Esophagus (tissue), 2 donors: ENCODE results near the gene CA5A. TPM values are rescaled to one million over a fixed set of nuclear protein-coding genes. Genes with fewer than 3 reads are reported as not detected.

ENCODE experiments used
- H3K27ac ChIP-seq, 2 donors: one replicate each; pipeline ENCODE4 v1.5.1; 2013; ENCODE audit warnings: low read depth in 2 of 2, mild to moderate bottlenecking in 2 of 2, inconsistent platforms in 1 of 2, low read length in 1 of 2, moderate library complexity in 1 of 2
- H3K27me3 ChIP-seq, 2 donors: one replicate each; pipeline ENCODE4 v1.6.1; 2013; ENCODE audit warnings: low read length in 2 of 2, control low read depth in 1 of 2, mild to moderate bottlenecking in 1 of 2; ENCODE audit not compliant: insufficient read depth in 2 of 2, control insufficient read depth in 1 of 2
- H3K36me3 ChIP-seq, 2 donors: one replicate each; pipeline ENCODE4 v1.6.1; 2013; ENCODE audit warnings: low read length in 1 of 2; ENCODE audit not compliant: control insufficient read depth in 2 of 2, insufficient read depth in 2 of 2
- H3K4me1 ChIP-seq, 2 donors: one replicate each; pipeline ENCODE4 v1.6.1; 2013; ENCODE audit warnings: low read length in 1 of 2; ENCODE audit not compliant: control insufficient read depth in 2 of 2, insufficient read depth in 2 of 2
- H3K4me3 ChIP-seq, 2 donors: one replicate each; pipeline ENCODE4 v1.5.1; 2013; ENCODE audit warnings: low read length in 2 of 2, mild to moderate bottlenecking in 2 of 2, low read depth in 1 of 2, moderate library complexity in 1 of 2
- H3K9me3 ChIP-seq, 2 donors: one replicate each; pipeline ENCODE4 v1.6.1; 2013; ENCODE audit warnings: mild to moderate bottlenecking in 2 of 2, low read depth in 1 of 2, low read length in 1 of 2, moderate library complexity in 1 of 2; ENCODE audit not compliant: control insufficient read depth in 2 of 2, insufficient read depth in 1 of 2
- WGBS, 2 donors: extraction: QIAGEN DNeasy Blood & Tissue Kit; methylation state at CpG; one replicate each; pipeline ENCODE4 v1.1.7; 2013; 5-methylcytosine and 5-hydroxymethylcytosine counted together
- polyA plus RNA-seq, 2 donors: library from polyadenylated mRNA; stranded (reverse); fragments of 200-250 nt; gene quantifications; one replicate each; pipeline ENCODE4 v1.2.3, GENCODE V29; 2013
- donor health status: healthy with polysubstance abuse.
- donor health status: Bipolar disorder and iron deficiency.

The CA5A gene
- polyA plus RNA-seq, 2 donors, result not detected

GRCh38 chr16:87841340-87842208 lies 94.8 kb downstream of the CA5A start:
- H3K4me1 ChIP-seq, result peaks cover 19 to 56% of the 10 kb centered on the region in 2 donors
- no peak overlapping the region for H3K4me3 ChIP-seq
- H3K9me3 ChIP-seq, result peaks cover 0 to 2% of the 10 kb centered on the region in 2 donors
- H3K36me3 ChIP-seq, result peaks cover 0 to 32% of the 10 kb centered on the region in 2 donors
- H3K27ac ChIP-seq, result peak overlapping the region; percentile 51 to 70
- 58 to 77% methylated on average over 22 of the region's 22 CpGs for WGBS, 2 donors
- H3K27me3 ChIP-seq, result no peaks in the 10 kb centered on the region

DNA sequence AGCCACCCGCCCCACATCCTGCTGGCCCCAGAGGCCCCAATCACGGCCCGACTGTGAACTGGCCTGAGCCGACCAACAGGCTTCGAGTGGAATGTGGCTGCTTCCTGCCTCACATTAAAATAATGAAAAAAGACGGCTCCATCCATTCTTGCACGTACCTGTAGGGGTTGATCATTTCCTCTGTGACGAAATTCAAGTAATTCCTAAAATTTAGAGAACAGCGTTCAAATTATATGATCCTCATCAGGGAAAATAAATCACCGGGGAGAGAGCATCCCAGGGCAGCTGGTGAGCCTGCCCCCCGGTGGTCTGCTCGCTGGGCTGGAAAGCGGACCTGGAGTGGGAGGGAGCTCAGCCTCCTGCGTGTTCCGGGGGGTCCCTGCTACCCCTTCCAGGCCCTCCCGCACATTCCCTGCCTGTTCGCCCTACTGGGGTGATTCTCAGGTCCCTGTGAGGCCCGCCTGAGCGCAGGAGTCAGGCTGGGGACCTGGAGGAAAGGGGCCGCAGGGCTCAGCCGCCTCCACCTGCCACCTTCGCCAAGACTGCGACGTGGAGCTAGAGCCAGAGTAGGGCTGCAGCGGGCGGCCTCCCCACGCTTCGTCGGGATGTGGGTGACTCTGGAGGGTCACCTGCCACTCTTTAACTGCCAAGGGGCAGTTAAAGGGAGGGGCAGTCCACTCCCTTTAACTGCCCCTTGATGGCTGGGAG lies 95.9 kb downstream of the CA5A start:
- H3K4me3 ChIP-seq, result no peak overlapping the region
- H3K9me3 ChIP-seq, result peaks cover 0 to 2% of the 10 kb centered on the region in 2 donors
- H3K27ac ChIP-seq, result peak overlapping the region; percentile 70
- H3K36me3 ChIP-seq, result peaks cover 5 to 37% of the 10 kb centered on the region in 2 donors
- WGBS, 2 donors, result 58 to 73% methylated on average over 29 of the region's 29 CpGs
- H3K4me1 ChIP-seq, result peaks cover 12 to 49% of the 10 kb centered on the region in 2 donors
- H3K27me3 ChIP-seq, result no peaks in the 10 kb centered on the region

GRCh38 chr16:87839542-87840270 lies 96.6 kb downstream of the CA5A start:
- no peaks in the 10 kb centered on the region for H3K27me3 ChIP-seq
- peak overlapping the region; percentile 70 for H3K27ac ChIP-seq
- peaks cover 5 to 42% of the 10 kb centered on the region in 2 donors for H3K36me3 ChIP-seq
- H3K4me3 ChIP-seq, result no peak overlapping the region
- peaks cover 10 to 45% of the 10 kb centered on the region in 2 donors for H3K4me1 ChIP-seq
- 58 to 70% methylated on average over 34 of the region's 34 CpGs for WGBS, 2 donors
- peaks cover 0 to 2% of the 10 kb centered on the region in 2 donors for H3K9me3 ChIP-seq

DNA sequence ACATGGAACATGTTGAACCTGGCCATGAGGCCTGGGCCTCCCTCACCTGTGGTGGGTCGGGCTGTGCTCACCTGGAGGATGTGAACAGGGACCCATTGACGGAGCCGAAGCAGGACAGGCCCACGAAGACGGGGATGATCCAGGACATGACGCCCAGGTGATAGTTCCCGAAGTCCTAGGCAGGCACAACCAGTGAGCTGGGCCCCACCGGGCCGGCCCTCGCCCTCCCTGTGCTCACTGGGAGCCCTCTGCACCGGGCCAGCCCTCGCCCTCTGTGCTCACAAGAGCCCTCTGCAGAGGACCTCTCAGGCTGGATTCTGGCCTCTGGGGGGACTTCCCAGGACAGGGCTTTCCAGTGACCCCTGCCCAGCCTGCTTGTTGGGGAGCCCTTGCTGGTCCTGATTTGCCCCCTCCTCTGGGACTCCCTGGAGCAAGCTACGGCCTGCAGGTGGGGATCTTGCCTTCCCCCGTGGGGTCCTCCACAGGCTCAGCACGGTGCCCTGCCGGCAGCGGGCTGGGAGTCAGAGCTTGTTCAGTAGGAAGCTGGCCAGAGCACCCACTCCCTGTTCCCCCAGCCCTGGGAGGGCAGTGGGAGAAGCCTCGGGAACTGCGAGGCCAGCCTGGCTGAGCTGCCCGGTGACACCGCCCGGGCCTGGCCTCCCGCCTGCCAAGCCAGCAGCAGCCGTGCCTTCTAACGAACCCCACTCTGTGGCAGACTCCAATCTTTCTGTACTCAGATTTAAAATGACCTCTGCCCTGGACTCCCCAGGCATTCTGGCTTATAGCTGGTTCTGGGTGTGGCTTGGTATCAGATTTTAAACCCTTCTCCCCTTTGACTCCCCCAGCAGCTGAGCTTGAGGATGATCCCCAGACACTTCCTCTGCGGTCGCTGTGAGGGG lies 97.4 kb downstream of the CA5A start:
- Histone ChIP-seq H3K4me1 (peaks cover 10 to 43% of the 10 kb centered on the region in 2 donors), H3K4me3 (no peak overlapping the region), H3K27me3 (no peaks in the 10 kb centered on the region), H3K36me3 (peaks cover 5 to 49% of the 10 kb centered on the region in 2 donors), H3K9me3 (peaks cover 0 to 2% of the 10 kb centered on the region in 2 donors), H3K27ac (peak overlapping the region; percentile 70)
- WGBS, 2 donors, result 52 to 62% methylated on average over 27 of the region's 27 CpGs

Other genes with a start within 250 kb of the CA5A start
- 10 to 100 TPM; 20.0 to 32.4 TPM for gene KLHDC4, start 170.5 kb downstream of the CA5A start, polyA plus RNA-seq
- 100 to 1,000 TPM; 117 to 138 TPM for gene SLC7A5, start 67.0 kb downstream of the CA5A start, polyA plus RNA-seq
- 10 to 100 TPM in 1 of 2 donors, 1 to 10 TPM in 1; 6.5 to 13.6 TPM for gene BANP, start 14.9 kb upstream of the CA5A start, polyA plus RNA-seq